NB4 (cell line): Measurements from ENCODE around the gene HDGFL2.
A peak's percentile ranks its signal among the peaks of the same experiment; 100 is the strongest.

ENCODE experiments used
- DNase-seq: peaks from one replicate; pipeline ENCODE4 v3.0.0; 2010; ENCODE audit warnings: low read depth
- H3K4me3 ChIP-seq: one replicate; pipeline ENCODE4 v1.5.1; 2011; ENCODE audit warnings: mild to moderate bottlenecking, low read depth, low read length, moderate library complexity
- MAX ChIP-seq: IDR thresholded peaks from 2 replicates; pipeline ENCODE4 v1.6.1; 2011; ENCODE audit warnings: low read depth, low read length
- MYC ChIP-seq: IDR thresholded peaks from 2 replicates; pipeline ENCODE4 v1.6.1; 2011; ENCODE audit warnings: low read depth, low read length
- POLR2A ChIP-seq: IDR thresholded peaks from 2 replicates; pipeline ENCODE4 v1.6.1; 2011; ENCODE audit warnings: mild to moderate bottlenecking; ENCODE audit not compliant: insufficient read length; ENCODE audit errors: extremely low read depth
- TF ChIP-seq, protein P1 (sequence below): IDR thresholded peaks from one replicate; pipeline ENCODE4 v1.5.1; 2012; ENCODE audit warnings: low read depth, low read length

The HDGFL2 gene

DNA sequence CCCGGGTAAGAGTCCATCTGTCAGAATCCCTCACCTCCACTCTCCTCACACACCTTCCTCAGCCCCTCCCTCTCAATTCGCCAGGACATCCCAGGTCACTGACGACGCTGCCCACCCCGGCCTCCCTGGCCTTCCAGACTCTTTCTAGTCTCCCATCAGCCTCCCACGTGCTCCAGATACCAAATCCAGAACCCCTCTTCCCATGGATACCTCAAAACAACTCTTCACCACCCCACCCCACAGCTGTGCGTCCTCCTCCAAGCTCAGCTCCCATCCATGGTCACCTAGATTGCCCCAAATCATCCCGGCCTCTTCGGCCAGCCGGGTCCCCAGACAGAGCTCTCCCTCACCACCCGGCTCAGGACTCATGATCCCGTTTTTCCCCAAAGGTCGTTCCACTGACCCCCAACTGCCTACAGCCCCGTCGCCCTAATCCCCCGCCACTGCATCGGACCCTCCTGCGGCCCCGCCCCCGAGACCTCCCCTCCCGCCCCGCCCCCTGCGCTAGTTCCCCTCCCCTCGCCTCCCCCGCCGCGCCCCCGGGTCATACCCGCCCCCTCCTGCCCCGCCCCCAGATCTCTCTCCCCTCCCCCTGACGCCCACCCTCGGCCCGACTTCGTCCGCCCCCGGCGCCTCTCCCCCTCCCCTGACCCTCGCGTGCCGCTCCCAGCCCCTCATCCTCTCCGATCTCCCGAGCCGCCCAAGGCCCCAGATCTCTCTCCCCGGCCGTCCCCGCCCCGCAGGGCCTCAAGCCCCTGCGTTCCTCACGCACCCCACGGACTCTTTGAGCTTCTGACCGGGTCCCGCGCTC is 15.0 kb upstream of the HDGFL2 start:
- peak; percentile 62 for DNase-seq
- TF ChIP-seq, protein P1, sequence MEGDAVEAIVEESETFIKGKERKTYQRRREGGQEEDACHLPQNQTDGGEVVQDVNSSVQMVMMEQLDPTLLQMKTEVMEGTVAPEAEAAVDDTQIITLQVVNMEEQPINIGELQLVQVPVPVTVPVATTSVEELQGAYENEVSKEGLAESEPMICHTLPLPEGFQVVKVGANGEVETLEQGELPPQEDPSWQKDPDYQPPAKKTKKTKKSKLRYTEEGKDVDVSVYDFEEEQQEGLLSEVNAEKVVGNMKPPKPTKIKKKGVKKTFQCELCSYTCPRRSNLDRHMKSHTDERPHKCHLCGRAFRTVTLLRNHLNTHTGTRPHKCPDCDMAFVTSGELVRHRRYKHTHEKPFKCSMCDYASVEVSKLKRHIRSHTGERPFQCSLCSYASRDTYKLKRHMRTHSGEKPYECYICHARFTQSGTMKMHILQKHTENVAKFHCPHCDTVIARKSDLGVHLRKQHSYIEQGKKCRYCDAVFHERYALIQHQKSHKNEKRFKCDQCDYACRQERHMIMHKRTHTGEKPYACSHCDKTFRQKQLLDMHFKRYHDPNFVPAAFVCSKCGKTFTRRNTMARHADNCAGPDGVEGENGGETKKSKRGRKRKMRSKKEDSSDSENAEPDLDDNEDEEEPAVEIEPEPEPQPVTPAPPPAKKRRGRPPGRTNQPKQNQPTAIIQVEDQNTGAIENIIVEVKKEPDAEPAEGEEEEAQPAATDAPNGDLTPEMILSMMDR: no peak
- no peak for TF ChIP-seq POLR2A
- TF ChIP-seq MYC: no peak

GRCh38 chr19:4457654-4458395 is 14.3 kb upstream of the HDGFL2 start, which contains the start of gene UBXN6:
Gene UBXN6 (minus strand): TSS chr19:4457794. CDS start chr19:4457697, 97 bp downstream.
- peak within 1 kb of the TSS; percentile 69 for H3K4me3 ChIP-seq
- TF ChIP-seq MYC: peak; percentile 65
- no peak for TF ChIP-seq POLR2A
- peak; percentile 87 for TF ChIP-seq MAX
- TF ChIP-seq, protein P1: no peak
- DNase-seq: peak; percentile 95

More for the DNA sequence above, 15.0 kb upstream of the HDGFL2 start:
- peak overlapping the region; percentile 69 for H3K4me3 ChIP-seq

- TF ChIP-seq POLR2A: no peak
- TF ChIP-seq MYC: no peak
- TF ChIP-seq, protein P1: no peak
- TF ChIP-seq MAX: no peak
- no peak for DNase-seq
- H3K4me3 ChIP-seq: no peak overlapping the region
Observed at GRCh38 chr19:4464815-4465581, 7.1 kb upstream of the HDGFL2 start.

DNA sequence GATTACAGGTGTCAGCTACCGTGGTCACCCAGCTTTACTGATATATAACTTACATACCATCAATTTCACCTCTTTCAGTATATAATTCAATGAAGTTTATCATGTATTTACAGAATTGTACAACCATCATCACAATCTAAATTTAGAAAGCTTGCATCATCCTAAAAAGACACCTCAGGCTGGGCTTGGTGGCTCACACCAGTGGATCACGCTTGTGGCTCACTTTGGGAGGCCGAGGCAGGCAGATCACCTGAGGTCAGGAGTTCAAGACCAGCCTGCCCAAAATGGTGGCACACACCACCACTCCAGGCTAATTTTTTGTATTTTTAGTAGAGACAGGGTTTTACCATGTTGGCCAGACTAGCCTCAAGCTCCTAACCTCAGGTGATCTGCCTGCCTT is 4.3 kb upstream of the HDGFL2 start:
- TF ChIP-seq MYC (no peak), POLR2A (no peak), MAX (no peak)
- TF ChIP-seq, protein P1: no peak
- no peak for DNase-seq
- H3K4me3 ChIP-seq: no peak overlapping the region

DNA sequence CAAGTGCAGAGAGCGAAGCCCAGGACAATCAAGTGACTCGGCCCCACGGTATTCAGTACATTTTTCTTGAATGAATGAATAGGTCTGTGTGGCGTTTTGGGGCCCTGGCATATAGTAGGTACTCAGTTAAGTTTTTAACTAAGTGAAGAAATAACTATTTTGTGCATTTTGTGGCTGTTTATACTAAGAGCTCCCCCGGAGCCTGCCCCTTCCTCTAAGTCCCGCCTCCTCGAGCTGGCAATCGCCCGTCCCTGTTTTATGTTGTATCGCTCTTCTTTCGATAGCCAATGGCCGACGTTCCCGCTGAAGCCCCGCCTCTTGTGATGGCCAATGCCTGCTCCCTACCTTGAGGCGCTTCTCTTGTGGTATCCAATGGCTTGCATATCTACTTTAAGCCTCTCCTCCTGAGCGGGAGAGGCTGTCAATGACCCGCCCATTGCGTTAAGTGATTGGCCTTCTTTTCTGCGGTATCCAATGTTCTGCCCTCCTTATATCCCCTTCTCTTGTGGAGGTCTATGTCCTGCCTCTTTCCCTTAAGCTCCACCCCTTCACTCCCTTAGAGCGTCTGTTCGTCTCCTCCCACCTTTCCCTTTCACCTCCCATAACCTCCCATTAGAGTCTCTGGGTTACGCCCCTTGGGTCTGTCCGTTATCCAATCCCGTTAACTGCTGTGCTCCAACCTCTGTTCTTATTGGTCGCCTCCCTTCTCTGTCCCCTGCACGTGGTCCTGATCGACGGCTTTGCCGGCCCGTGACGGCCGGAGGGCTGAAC is 509 bp upstream of the HDGFL2 start:
- TF ChIP-seq MAX (peak; percentile 97), POLR2A (peak; percentile 45), MYC (peak; percentile 26; the same call in 1 of the 2 replicates)
- TF ChIP-seq, protein P1: no peak
- DNase-seq: peak; percentile 98
- H3K4me3 ChIP-seq: peak overlapping the region; percentile 74
